ENCODE data around the gene PTRHD1. TPM values are rescaled to one million over a fixed set of nuclear protein-coding genes. Genes with fewer than 3 reads are reported as not detected.

The PTRHD1 gene
- total RNA-seq, 1 experiment from 2014 or later: 42.3 TPM

- in situ Hi-C loops (cut with HindIII; ENCODE audit: low pct_unique_long_range_greater_than_20kb, low sequenced_read_pairs): no loop called here
These were observed 21.2 kb downstream of the PTRHD1 start for GRCh38 chr2:24771764-24772586.

DNA sequence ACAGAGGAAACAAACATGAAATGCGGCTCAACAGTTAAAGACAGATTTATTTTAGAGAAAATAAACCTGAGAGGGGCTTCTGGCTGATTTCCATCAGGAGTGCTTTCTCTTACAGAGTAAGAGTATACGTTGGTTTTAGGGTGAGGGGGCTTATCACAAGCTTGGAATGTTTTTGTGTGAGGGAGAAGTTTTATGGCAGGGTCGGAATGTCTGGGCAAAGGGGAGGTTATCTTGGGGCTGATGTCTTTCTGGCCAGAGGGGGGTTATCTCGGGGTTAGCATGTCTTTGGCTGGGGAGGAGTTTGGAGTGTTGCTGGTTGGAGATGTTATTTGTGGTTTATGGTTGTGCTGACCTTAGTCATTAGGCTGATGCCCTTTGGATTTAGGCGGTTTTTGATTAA is 22.1 kb downstream of the PTRHD1 start:
- in situ Hi-C loops (cut with HindIII; ENCODE audit: low pct_unique_long_range_greater_than_20kb, low sequenced_read_pairs): no loop called here
- no peak for DNase-seq (ENCODE audit: low read depth)

More at GRCh38 chr2:24771764-24772586, 21.2 kb downstream of the PTRHD1 start:
- no peak for DNase-seq (ENCODE audit: low read depth)

DNA sequence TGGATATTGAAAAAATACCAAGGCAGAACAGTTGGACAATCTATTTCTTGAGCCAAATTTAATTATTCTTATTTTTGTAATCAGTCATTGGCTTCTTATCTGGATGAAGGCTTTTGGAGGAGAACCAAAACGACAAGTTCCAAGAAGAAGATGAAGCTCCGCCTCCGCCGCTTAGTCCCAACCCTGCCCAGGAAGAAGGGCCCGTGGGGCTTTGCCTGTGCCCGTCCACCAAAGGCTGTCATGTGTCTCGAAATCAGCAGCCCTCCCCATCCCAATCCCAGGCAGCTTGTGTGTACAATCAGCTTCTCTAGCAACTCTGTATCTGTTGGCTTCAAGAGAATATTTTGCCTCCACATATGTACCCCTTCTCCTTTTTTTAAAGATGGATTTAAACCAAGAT is 24.6 kb downstream of the PTRHD1 start:
- no peak for DNase-seq (ENCODE audit: low read depth)
- in situ Hi-C loops (cut with HindIII; ENCODE audit: low pct_unique_long_range_greater_than_20kb, low sequenced_read_pairs): no loop called here

DNA sequence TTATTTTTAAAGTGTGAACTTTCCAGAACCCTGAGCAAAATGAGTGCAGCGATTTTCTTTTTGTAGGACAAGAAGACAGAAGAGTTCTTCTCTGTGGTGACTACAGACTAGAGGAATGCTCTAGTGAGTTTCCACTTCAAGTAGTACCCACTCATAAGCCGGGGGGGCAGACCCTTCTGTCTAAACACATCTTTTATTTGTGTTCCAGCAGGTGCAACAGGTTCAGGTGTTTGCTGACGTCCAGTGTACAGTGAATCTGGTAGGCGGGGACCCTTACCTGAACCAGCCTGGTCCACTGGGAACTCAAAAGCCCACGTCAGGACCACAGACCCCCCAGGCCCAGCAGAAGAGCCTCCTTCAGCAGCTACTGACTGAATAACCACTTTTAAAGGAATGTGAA is 25.2 kb downstream of the PTRHD1 start:
- no peak for DNase-seq (ENCODE audit: low read depth)
- in situ Hi-C loops (cut with HindIII; ENCODE audit: low pct_unique_long_range_greater_than_20kb, low sequenced_read_pairs): no loop called here

DNA sequence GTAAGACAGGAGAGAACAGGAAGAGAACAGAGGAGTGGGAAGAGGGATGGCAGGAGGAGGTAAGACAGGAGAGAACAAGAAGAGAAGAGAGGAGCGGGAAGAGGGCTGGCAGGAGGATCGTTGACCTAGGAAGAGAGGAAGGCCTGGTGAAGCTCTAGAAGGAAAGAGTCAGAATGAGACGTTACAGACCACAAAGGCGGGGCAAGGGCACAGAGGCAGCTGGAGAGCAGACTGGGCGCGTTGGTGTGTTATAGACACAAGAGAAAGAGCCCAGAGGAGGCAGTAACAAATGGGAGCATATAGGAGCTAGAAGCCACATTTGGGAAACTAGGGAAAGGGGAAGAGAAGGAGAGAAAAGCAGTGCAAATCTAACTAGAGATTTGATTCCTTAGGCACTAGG is 26.6 kb downstream of the PTRHD1 start:
- in situ Hi-C loops (cut with HindIII; ENCODE audit: low pct_unique_long_range_greater_than_20kb, low sequenced_read_pairs): no loop called here

GRCh38 chr2:24763843-24764242 is 29.3 kb downstream of the PTRHD1 start:
- no peak for DNase-seq (ENCODE audit: low read depth)
- in situ Hi-C loops (cut with HindIII; ENCODE audit: low pct_unique_long_range_greater_than_20kb, low sequenced_read_pairs): no loop called here

More for the DNA sequence above, 26.6 kb downstream of the PTRHD1 start:
- no peak for DNase-seq (ENCODE audit: low read depth)

- in situ Hi-C loops (cut with HindIII; ENCODE audit: low pct_unique_long_range_greater_than_20kb, low sequenced_read_pairs): no loop called here
These were observed 30.7 kb downstream of the PTRHD1 start for GRCh38 chr2:24762518-24762917.

GRCh38 chr2:24761866-24762265 is 31.3 kb downstream of the PTRHD1 start:
- in situ Hi-C loops (cut with HindIII; ENCODE audit: low pct_unique_long_range_greater_than_20kb, low sequenced_read_pairs): no loop called here
- no peak for DNase-seq (ENCODE audit: low read depth)

More at GRCh38 chr2:24762518-24762917, 30.7 kb downstream of the PTRHD1 start:
- no peak for DNase-seq (ENCODE audit: low read depth)

DNA sequence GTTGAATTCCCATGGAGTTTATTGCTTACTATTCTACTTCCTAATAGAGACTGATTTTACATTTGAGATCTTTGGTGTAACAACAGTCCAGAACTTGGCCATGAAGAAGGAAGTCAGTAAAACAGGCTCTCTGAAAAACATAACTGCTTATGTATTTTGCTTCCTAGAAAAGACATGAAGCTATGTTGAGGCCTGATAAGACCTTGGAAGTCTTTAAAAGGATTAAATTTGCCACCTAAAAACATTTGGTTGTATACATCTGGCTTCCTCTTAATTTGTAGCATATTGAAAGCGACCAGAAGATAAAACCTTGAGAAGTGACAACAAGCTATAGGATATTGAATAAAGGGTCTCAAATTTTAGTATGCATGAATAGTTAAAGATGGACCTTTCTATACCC is 36.4 kb downstream of the PTRHD1 start:
- in situ Hi-C loops (cut with HindIII; ENCODE audit: low pct_unique_long_range_greater_than_20kb, low sequenced_read_pairs): no loop called here
- DNase-seq (ENCODE audit: low read depth): no peak

DNA sequence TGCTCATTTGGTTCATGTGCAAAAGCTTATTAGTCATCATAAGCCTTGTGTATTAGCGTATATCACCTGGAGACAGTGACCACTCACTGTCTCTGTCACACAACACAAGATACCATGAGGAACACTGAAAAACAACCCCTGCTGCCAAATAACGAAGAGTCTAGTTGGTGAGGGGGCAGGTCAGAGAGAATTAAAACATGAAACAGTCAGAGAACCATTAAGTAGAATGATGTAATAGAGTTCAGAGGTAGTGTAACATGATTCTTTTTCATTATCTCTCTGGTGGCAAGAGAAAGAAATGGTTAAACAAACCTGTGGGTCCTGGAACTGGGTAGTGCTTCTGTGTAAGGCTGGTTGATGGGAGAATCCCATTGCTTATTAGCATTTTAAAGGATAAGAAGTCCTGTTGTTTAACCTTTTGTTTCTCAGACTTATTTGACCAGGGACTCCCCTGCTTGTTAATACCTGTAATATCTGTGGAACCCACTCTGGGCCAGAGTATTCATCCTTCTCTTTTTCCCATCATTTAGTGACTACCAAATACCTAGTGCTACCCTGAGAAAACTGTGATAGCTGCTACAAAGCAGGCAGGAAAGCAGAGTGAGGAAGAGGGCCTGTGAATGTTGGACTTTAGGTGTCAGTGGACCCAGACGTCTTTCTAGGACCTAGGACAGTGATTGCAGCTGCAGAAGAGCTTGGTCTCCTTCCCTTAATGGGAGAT is 38.0 kb downstream of the PTRHD1 start:
- DNase-seq (ENCODE audit: low read depth): no peak
- in situ Hi-C loops (cut with HindIII; ENCODE audit: low pct_unique_long_range_greater_than_20kb, low sequenced_read_pairs): no loop called here

GRCh38 chr2:24749069-24749691 is 44.0 kb downstream of the PTRHD1 start:
- in situ Hi-C loops (cut with HindIII; ENCODE audit: low pct_unique_long_range_greater_than_20kb, low sequenced_read_pairs): no loop called here
- DNase-seq (ENCODE audit: low read depth): no peak

DNA sequence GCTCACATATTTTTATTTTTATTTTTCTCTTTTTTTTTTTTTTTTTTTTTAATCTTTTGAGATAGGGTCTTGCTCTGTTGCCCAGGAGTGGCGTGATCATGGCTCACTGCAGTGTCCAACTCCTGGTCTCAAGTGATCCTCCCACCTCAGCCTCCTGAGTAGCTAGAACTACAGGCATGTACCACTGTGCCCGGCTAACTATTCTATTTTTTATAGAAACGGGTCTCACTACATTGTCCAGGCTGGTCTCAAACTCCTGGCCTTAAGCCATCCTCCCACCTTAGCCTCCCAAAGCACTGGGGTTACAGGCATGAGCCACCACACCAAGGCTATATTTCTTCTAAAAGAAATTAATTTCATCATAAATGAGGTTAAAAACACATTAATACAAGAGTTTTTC is 45.9 kb downstream of the PTRHD1 start:
- DNase-seq (ENCODE audit: low read depth): no peak
- in situ Hi-C loops (cut with HindIII; ENCODE audit: low pct_unique_long_range_greater_than_20kb, low sequenced_read_pairs): no loop called here

DNA sequence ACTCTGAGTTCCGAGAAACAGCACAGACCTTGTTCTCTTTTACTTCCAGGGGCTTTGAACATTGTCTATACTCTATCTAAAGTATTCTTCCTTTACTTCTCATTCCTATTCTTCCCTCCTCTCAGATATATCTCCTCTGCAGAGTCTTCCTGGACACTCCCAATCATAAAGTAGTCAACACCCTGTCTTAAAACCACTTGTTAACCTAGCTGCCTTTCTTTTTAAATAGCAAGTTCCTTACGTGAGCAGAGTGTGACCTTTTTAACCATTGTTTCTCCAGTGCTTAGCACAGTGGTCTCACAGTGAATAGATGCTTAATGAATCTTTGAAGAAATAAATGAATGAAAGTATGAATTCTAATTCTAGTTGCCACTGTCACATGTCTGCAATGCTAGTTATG is 47.4 kb downstream of the PTRHD1 start:
- in situ Hi-C loops (cut with HindIII; ENCODE audit: low pct_unique_long_range_greater_than_20kb, low sequenced_read_pairs): no loop called here
- DNase-seq (ENCODE audit: low read depth): no peak

GRCh38 chr2:24744356-24744755 is 48.8 kb downstream of the PTRHD1 start:
- in situ Hi-C loops (cut with HindIII; ENCODE audit: low pct_unique_long_range_greater_than_20kb, low sequenced_read_pairs): no loop called here
- no peak for DNase-seq (ENCODE audit: low read depth)

DNA sequence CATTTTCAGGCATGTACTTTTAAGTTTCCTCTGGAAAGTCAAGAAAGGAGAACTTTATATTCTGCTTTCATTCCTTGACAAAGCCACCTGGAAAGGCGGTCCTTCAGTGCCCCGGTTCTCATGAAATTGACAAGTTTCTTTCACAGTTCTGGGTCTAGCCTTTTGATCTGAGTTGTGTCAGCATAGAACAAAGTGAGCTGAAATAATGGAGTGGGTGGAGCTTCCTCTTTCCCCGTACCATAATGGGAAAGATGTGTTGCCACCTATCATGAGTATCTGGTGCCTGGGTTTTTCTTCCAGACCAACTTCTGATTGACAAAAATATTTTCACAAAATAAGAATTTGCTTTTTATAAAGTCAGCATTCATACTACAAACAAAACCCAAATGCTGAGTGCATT is 49.3 kb downstream of the PTRHD1 start:
- in situ Hi-C loops (cut with HindIII; ENCODE audit: low pct_unique_long_range_greater_than_20kb, low sequenced_read_pairs): no loop called here
- no peak for DNase-seq (ENCODE audit: low read depth)

GRCh38 chr2:24742730-24743129 is 50.5 kb downstream of the PTRHD1 start:
- in situ Hi-C loops (cut with HindIII; ENCODE audit: low pct_unique_long_range_greater_than_20kb, low sequenced_read_pairs): no loop called here

GRCh38 chr2:24740142-24740541 is 53.0 kb downstream of the PTRHD1 start:
- no peak for DNase-seq (ENCODE audit: low read depth)
- in situ Hi-C loops (cut with HindIII; ENCODE audit: low pct_unique_long_range_greater_than_20kb, low sequenced_read_pairs): no loop called here

More at GRCh38 chr2:24742730-24743129, 50.5 kb downstream of the PTRHD1 start:
- DNase-seq (ENCODE audit: low read depth): no peak

All from Caki2 (cell line).